Epithelial cell of proximal tubule (primary cell): Measurements from ENCODE around the gene ZBED4. TPM values are rescaled to one million over a fixed set of nuclear protein-coding genes. Genes with fewer than 3 reads are reported as not detected.

Experiments
- DNase-seq: peaks from one replicate; pipeline ENCODE4 v3.0.0-alpha.2; 2011; ENCODE audit warnings: low read depth
- H3K4me3 ChIP-seq: 2 replicates; pipeline ENCODE4 v1.5.1; 2011; ENCODE audit warnings: low read depth, mild to moderate bottlenecking, low read length
- CTCF ChIP-seq: conservative IDR thresholded peaks from 2 replicates; pipeline ENCODE4 v1.5.1; 2012; ENCODE audit warnings: low read depth, mild to moderate bottlenecking, low read length
- total RNA-seq: library from RNA; depleted of rRNA; stranded (reverse); fragments of >200 nt; gene quantifications from 2 replicates; pipeline ENCODE4 v1.2.3, GENCODE V29; 2015

The ZBED4 gene
- total RNA-seq, 1 donor from 2014 or later: 14.5 TPM

DNA sequence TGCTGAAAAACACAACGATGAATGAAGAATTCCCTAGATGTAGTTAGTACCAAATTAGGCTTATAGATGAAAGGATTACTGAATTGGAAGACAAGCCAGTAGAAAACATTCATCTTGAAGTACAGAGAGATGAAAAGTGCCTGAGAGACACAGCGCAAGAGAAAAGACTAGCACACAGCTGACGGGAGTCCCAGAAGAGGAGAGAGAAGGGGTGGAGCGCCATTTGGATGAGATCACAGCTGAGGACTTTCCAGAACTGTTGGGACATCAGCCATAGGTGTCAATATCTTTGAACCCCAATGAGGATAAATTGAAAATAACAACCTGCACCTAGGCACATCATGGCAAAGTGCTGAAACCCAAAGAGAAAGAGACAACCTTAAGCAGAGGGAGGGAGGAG, 39.4 kb downstream of the ZBED4 start:
- H3K4me3 ChIP-seq: no peak overlapping the region
- no peak for TF ChIP-seq CTCF
- no peak for DNase-seq

GRCh38 chr22:49894322-49895054, 40.8 kb downstream of the ZBED4 start:
- no peak for DNase-seq
- no peak overlapping the region for H3K4me3 ChIP-seq
- no peak for TF ChIP-seq CTCF

DNA sequence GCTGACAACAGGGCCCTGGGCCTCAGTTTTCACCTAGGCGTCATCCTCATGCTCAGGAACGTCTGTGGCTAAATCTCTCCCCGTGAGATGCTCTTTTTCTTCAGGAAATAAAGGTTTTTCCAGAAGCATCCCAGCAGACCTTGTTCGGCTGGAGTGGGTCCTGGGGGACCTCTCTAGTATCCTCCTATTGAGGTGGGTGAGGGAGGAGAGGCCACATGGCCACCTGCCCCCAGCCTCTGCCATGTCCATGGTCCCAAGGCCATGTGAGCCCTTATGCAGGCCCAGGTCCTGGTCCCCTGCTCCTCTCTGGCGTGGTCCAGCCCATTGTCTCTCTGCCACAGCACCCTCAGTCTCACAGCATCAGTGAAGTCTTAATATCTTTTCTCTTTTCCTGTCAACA, 42.6 kb downstream of the ZBED4 start:
- no peak for DNase-seq
- TF ChIP-seq CTCF: no peak
- no peak overlapping the region for H3K4me3 ChIP-seq

DNA sequence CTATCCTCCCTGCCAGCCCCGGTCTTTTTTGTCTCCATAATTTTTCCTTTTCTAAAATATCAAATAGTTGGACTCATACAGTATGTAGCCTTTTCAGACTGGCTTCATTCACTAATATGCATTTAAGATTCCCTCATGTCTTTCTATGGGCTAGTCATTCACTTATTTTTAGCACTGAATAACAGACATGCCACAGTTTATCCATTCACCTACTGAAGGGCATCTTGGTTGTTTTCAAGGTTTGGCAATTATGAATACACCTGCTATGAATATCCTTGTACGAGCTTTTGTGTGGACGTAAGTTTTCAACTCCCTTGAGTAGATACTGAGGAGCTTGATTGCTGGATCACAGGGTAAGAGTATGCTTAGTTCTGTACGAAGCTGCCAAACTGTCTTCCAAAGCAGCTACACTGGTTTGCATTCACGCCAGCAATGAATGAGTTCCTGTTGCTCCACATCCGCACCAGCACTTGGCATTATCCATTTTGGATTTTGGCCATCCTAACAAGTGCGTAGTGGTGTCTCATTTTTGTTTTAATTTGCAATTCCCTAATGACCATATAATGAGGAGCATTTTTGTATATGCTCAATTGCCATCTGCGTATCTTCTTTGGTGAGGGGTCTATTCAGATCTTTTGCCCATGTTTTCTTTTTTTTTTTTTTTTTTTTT, 43.5 kb downstream of the ZBED4 start:
- H3K4me3 ChIP-seq: no peak overlapping the region
- no peak for TF ChIP-seq CTCF
- DNase-seq: no peak

GRCh38 chr22:49899530-49899929, 45.9 kb downstream of the ZBED4 start:
- TF ChIP-seq CTCF: no peak
- DNase-seq: no peak
- no peak overlapping the region for H3K4me3 ChIP-seq

DNA sequence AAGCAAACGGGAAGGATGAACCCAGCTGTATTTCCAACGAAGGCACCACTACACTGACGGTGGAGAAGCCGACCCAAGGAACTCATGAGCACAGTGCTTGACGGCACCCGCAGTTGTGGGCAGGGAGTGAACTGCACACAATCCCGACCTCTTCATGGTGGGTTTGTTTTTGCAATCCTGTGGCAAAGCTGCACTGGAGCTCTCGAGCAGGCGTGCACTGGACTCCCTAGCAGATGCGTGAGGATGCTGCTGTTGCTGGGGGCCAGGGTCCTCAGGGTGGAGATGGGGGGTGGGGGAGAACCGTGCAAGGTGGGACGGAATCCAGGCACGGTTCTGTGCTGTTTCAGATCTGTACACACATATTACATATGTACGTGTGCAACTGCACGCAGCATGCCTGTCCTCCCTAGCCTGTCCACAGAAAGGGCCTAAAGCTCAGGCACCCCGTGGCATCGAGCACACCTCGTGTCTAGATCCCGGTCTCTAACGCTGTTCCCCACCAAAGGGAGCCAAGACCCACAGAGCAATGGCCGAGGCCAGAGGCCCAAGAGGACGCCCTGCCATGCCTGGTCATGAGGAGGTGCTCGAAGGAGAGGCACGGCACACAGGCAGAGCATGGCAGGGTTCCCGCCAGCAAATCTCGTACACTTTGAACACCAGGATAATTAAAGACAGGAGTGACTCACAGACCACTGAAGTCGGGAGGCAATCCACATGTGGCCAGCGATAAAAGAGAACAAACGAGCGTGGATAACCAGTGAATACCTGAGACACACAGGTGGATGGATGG, 47.0 kb downstream of the ZBED4 start:
- H3K4me3 ChIP-seq: no peak overlapping the region
- DNase-seq: no peak
- TF ChIP-seq CTCF: no peak
